Measurements from ENCODE around the gene BTN1A1. TPM values are rescaled to one million over a fixed set of nuclear protein-coding genes. Genes with fewer than 3 reads are reported as not detected.

BTN1A1 gene
- polyA plus RNA-seq, 3 donors = not detected

GRCh38 chr6:26534681-26535465 is 34.8 kb downstream of the BTN1A1 start:
- Mint-ChIP-seq H3K27ac (peak overlapping the region in 1 of 7 donors; percentile 25), H3K27me3 (ENCODE audit: low read depth in 3 of 3) (peaks cover 0 to 3% (median 1%) of the 10 kb centered on the region in 3 donors), H3K9me3 (no peaks in the 10 kb centered on the region), H3K4me3 (no peak overlapping the region), H3K4me1 (peaks cover 44% of the 10 kb centered on the region), H3K36me3 (no peaks in the 10 kb centered on the region)
- Histone ChIP-seq H3K4me1 (ENCODE audit: control insufficient read depth in 1 of 2, insufficient read depth in 2 of 2, low read length in 2 of 2) (peaks cover 25 to 55% of the 10 kb centered on the region in 2 donors), H3K27me3 (ENCODE audit: control insufficient read depth in 2 of 2, insufficient read depth in 2 of 2, low read length in 2 of 2) (no peaks in the 10 kb centered on the region), H3K4me2 (replicated peaks; ENCODE audit: extremely low read depth, low read length, poor library complexity, severe bottlenecking) (no peak overlapping the region), H3K9ac (ENCODE audit: insufficient read depth, low read length, poor library complexity, severe bottlenecking) (no peak overlapping the region), H3K36me3 (replicated peaks in 1 of 2; ENCODE audit: control insufficient read depth in 1 of 2, insufficient read depth in 2 of 2, low read length in 2 of 2) (no peaks in the 10 kb centered on the region), H3K9me3 (replicated peaks in 1 of 2; ENCODE audit: control insufficient read depth in 1 of 2, insufficient read depth in 1 of 2, low read length in 2 of 2) (no peaks in the 10 kb centered on the region), H3K79me2 (ENCODE audit: insufficient read depth, low read length) (peaks cover 17% of the 10 kb centered on the region), H4K20me1 (ENCODE audit: insufficient read depth, low read length) (no peaks in the 10 kb centered on the region), H3K4me3 (replicated peaks in 1 of 3; ENCODE audit: low read depth in 2 of 3, low read length in 3 of 3) (no peak overlapping the region), H3K27ac (ENCODE audit: low read depth in 1 of 2, low read length in 2 of 2) (no peak overlapping the region), H2AFZ (ENCODE audit: insufficient read depth, low read depth, low read length, poor library complexity, severe bottlenecking) (no peak overlapping the region)
- no peak for DNase-seq
- TF ChIP-seq, protein P1, sequence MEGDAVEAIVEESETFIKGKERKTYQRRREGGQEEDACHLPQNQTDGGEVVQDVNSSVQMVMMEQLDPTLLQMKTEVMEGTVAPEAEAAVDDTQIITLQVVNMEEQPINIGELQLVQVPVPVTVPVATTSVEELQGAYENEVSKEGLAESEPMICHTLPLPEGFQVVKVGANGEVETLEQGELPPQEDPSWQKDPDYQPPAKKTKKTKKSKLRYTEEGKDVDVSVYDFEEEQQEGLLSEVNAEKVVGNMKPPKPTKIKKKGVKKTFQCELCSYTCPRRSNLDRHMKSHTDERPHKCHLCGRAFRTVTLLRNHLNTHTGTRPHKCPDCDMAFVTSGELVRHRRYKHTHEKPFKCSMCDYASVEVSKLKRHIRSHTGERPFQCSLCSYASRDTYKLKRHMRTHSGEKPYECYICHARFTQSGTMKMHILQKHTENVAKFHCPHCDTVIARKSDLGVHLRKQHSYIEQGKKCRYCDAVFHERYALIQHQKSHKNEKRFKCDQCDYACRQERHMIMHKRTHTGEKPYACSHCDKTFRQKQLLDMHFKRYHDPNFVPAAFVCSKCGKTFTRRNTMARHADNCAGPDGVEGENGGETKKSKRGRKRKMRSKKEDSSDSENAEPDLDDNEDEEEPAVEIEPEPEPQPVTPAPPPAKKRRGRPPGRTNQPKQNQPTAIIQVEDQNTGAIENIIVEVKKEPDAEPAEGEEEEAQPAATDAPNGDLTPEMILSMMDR (IDR thresholded peaks at IDR 0.05) = no peak
- 100% methylated on average over 1 of the region's 6 CpGs for WGBS (ENCODE audit: insufficient coverage)
- intact Hi-C loops (cut with micrococcal nuclease) = loop anchor here (5.0 to 10.0 kb wide), 4 partner anchors 32 to 1550 kb away; partner anchors contain the start of gene ZNF165 (in 1 of the 2)

DNA sequence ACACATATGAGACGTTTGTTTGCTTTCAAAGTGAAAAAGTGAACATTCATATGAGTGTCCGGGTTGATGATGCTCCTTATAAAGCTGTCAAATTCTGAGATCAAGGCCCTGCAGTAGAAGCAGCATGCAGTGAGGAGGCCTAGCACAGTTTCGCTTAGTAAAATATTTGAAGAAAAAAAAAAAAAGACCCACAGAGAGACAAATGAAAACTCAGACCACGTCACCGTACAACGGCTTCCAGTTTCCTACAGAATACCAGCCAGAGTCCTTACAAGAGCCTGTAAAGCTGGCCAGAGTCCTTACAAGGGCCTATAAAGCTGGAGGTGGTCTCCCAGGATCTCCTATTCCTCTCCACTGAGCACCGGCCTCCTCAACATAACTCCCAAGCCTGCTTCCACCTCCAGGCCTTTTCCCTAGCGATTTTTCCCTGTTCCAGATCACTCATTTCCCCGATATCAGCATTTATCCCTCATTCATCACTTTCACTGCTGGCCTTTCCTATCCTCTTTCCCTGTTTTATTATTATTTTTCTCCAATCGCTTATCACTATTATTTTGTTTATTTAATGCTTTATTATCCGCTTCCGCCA is 36.6 kb downstream of the BTN1A1 start:
- H3K4me1 Mint-ChIP-seq = peaks cover 52% of the 10 kb centered on the region
- H3K9me3 Mint-ChIP-seq = no peaks in the 10 kb centered on the region
- Histone ChIP-seq H3K27ac (ENCODE audit: low read depth in 1 of 2, low read length in 2 of 2) (peak overlapping the region; percentile 92 to 96), H4K20me1 (ENCODE audit: insufficient read depth, low read length) (no peaks in the 10 kb centered on the region), H3K9me3 (replicated peaks in 1 of 2; ENCODE audit: control insufficient read depth in 1 of 2, insufficient read depth in 1 of 2, low read length in 2 of 2) (no peaks in the 10 kb centered on the region), H3K9ac (ENCODE audit: insufficient read depth, low read length, poor library complexity, severe bottlenecking) (peak overlapping the region; percentile 86), H3K36me3 (replicated peaks in 1 of 2; ENCODE audit: control insufficient read depth in 1 of 2, insufficient read depth in 2 of 2, low read length in 2 of 2) (no peaks in the 10 kb centered on the region), H3K79me2 (ENCODE audit: insufficient read depth, low read length) (peaks cover 35% of the 10 kb centered on the region), H3K4me2 (replicated peaks; ENCODE audit: extremely low read depth, low read length, poor library complexity, severe bottlenecking) (peak overlapping the region; percentile 95), H3K4me3 (replicated peaks in 1 of 3; ENCODE audit: low read depth in 2 of 3, low read length in 3 of 3) (peak overlapping the region; percentile 62 to 96 (median 89)), H3K4me1 (ENCODE audit: control insufficient read depth in 1 of 2, insufficient read depth in 2 of 2, low read length in 2 of 2) (peaks cover 25 to 54% of the 10 kb centered on the region in 2 donors), H2AFZ (ENCODE audit: insufficient read depth, low read depth, low read length, poor library complexity, severe bottlenecking) (peak overlapping the region; percentile 98), H3K27me3 (ENCODE audit: control insufficient read depth in 2 of 2, insufficient read depth in 2 of 2, low read length in 2 of 2) (no peaks in the 10 kb centered on the region)
- peaks cover 7% of the 10 kb centered on the region in 2 donors for H3K36me3 Mint-ChIP-seq
- WGBS (ENCODE audit: insufficient coverage) = 11% methylated on average over 5 of the region's 12 CpGs
- TF ChIP-seq, protein P1 (IDR thresholded peaks at IDR 0.05) = no peak
- H3K4me3 Mint-ChIP-seq = peak overlapping the region; percentile 88 to 98
- peak overlapping the region; percentile 96 to 98 (median 98) for H3K27ac Mint-ChIP-seq
- intact Hi-C loops (cut with micrococcal nuclease) = loop anchor here (2.0 to 10.0 kb wide), 4 partner anchors 14 to 1548 kb away; partner anchors contain the start of gene ZNF165 (in 1 of the 2)
- no peak for DNase-seq
- peaks cover 0 to 3% (median 0%) of the 10 kb centered on the region in 3 donors for H3K27me3 Mint-ChIP-seq (ENCODE audit: low read depth in 3 of 3)

Measured in CD14-positive monocyte (primary cell).